ENCODE data around the gene LDLRAP1. TPM values are rescaled to one million over a fixed set of nuclear protein-coding genes. Genes with fewer than 3 reads are reported as not detected.
"Not testable (repeated sequence)": the region's sequence is repeated elsewhere in the genome, so short reads cannot be mapped to it uniquely, and the experiment has no call there.

The LDLRAP1 gene
- total RNA-seq, 1 experiment from 2014 or later: 8.0 TPM

GRCh38 chr1:25575191-25575590 lies 31.8 kb downstream of the LDLRAP1 start:
- no peak for DNase-seq (ENCODE audit: low spot score)

GRCh38 chr1:25576459-25577133 lies 33.2 kb downstream of the LDLRAP1 start:
- no peak for DNase-seq (ENCODE audit: low spot score)

- no peak for DNase-seq (ENCODE audit: low spot score)
Measured at GRCh38 chr1:25577134-25577920, 33.9 kb downstream of the LDLRAP1 start.

- no peak for DNase-seq (ENCODE audit: low spot score)
Measured at GRCh38 chr1:25579292-25580252, 36.2 kb downstream of the LDLRAP1 start.

GRCh38 chr1:25580927-25581326 lies 37.5 kb downstream of the LDLRAP1 start:
- DNase-seq (ENCODE audit: low spot score): no peak

- no peak for DNase-seq (ENCODE audit: low spot score)
Measured at GRCh38 chr1:25581764-25582163, 38.4 kb downstream of the LDLRAP1 start.

GRCh38 chr1:25583519-25584370 lies 40.3 kb downstream of the LDLRAP1 start:
- DNase-seq (ENCODE audit: low spot score): no peak

- no peak for DNase-seq (ENCODE audit: low spot score)
Measured at GRCh38 chr1:25586181-25586588, 42.8 kb downstream of the LDLRAP1 start.

GRCh38 chr1:25587290-25587689 lies 43.9 kb downstream of the LDLRAP1 start:
- no peak for DNase-seq (ENCODE audit: low spot score)

GRCh38 chr1:25588224-25588623 lies 44.8 kb downstream of the LDLRAP1 start:
- DNase-seq (ENCODE audit: low spot score): not testable (repeated sequence)

GRCh38 chr1:25588786-25589185 lies 45.4 kb downstream of the LDLRAP1 start:
- DNase-seq (ENCODE audit: low spot score): not testable (repeated sequence)

- DNase-seq (ENCODE audit: low spot score): no peak
Measured at GRCh38 chr1:25590096-25590824, 46.9 kb downstream of the LDLRAP1 start.

GRCh38 chr1:25593861-25594260 lies 50.5 kb downstream of the LDLRAP1 start:
- DNase-seq (ENCODE audit: low spot score): no peak

- no peak for DNase-seq (ENCODE audit: low spot score)
Measured at GRCh38 chr1:25594971-25595370, 51.6 kb downstream of the LDLRAP1 start.

GRCh38 chr1:25596641-25597040 lies 53.2 kb downstream of the LDLRAP1 start:
- not testable (repeated sequence) for DNase-seq (ENCODE audit: low spot score)

GRCh38 chr1:25598879-25599278 lies 55.5 kb downstream of the LDLRAP1 start:
- no peak for DNase-seq (ENCODE audit: low spot score)

GRCh38 chr1:25599969-25600610 lies 56.7 kb downstream of the LDLRAP1 start:
- DNase-seq (ENCODE audit: low spot score): no peak

- not testable (repeated sequence) for DNase-seq (ENCODE audit: low spot score)
Measured at GRCh38 chr1:25600971-25601699, 57.7 kb downstream of the LDLRAP1 start.
